PC-9 (cell line): Measurements from ENCODE around the gene TSPAN14. TPM values are rescaled to one million over a fixed set of nuclear protein-coding genes. Genes with fewer than 3 reads are reported as not detected.

Experiments
- BruUV-seq: library from RNA; stranded (reverse); fragments of 400-500 nt; replicated peaks from 2 replicates; lab custom pipeline; 2021; lab: Mats Ljungman, UMichigan
- CTCF ChIA-PET: fragments of 300-600 bp; sonication (Branson Sonifier 250); formaldehyde crosslinking; loops from one replicate; lab custom pipeline; 2022; ENCODE audit warnings: antibody characterized with exemption; lab: Charles Lee
- POLR2A ChIA-PET: fragments of 300-600 bp; sonication (Branson Sonifier 250); formaldehyde crosslinking; loops from one replicate; lab custom pipeline; 2022; ENCODE audit warnings: antibody characterized with exemption; ENCODE audit not compliant: unreplicated experiment; lab: Charles Lee
- DNase-seq, 2 experiments: peaks; one replicate each; pipeline versions ENCODE4 v3.0.0 to v3.0.0-alpha.2; 2015 to 2022; ENCODE audit warnings: mixed read lengths in 1 of 2
- H2AFZ ChIP-seq: fragments of 200-600 bp; sonication (generic); 2 replicates; pipeline ENCODE4 v1.8.1; 2017; ENCODE audit warnings: antibody characterized with exemption
- H3F3A ChIP-seq: fragments of 200-600 bp; sonication (generic); 2 replicates; pipeline ENCODE4 v1.8.1; 2017; ENCODE audit warnings: antibody characterized with exemption, mild to moderate bottlenecking, low read depth; ENCODE audit not compliant: insufficient read depth
- H3K27ac ChIP-seq: fragments of 200-600 bp; sonication (generic); 2 replicates; pipeline ENCODE4 v1.6.1; 2016; ENCODE audit warnings: mixed run types
- H3K27me3 ChIP-seq: fragments of 200-600 bp; sonication (generic); 2 replicates; pipeline ENCODE4 v1.6.1; 2016; ENCODE audit warnings: low read depth, mixed run types; ENCODE audit not compliant: insufficient read depth
- H3K36me3 ChIP-seq: fragments of 200-600 bp; sonication (generic); 2 replicates; pipeline ENCODE4 v1.6.1; 2016; ENCODE audit warnings: low read depth, mixed run types
- H3K4me1 ChIP-seq: fragments of 200-600 bp; sonication (generic); replicated peaks from 2 replicates; pipeline ENCODE4 v1.6.1; 2016; ENCODE audit warnings: mixed run types; ENCODE audit not compliant: insufficient read depth
- H3K4me2 ChIP-seq: fragments of 200-600 bp; sonication (generic); 2 replicates; pipeline ENCODE4 v1.6.1; 2017; ENCODE audit warnings: mixed run types
- H3K4me3 ChIP-seq: fragments of 200-600 bp; sonication (generic); 2 replicates; pipeline ENCODE4 v1.6.1; 2016; ENCODE audit warnings: mixed run types
- H3K79me2 ChIP-seq: fragments of 200-600 bp; sonication (generic); 2 replicates; pipeline ENCODE4 v1.6.1; 2017; ENCODE audit warnings: low read depth, mixed run types
- H3K9me2 ChIP-seq: fragments of 200-600 bp; sonication (generic); 2 replicates; pipeline ENCODE4 v1.8.1; 2017; ENCODE audit warnings: mild to moderate bottlenecking; ENCODE audit not compliant: insufficient read depth
- H3K9me3 ChIP-seq: fragments of 200-600 bp; sonication (generic); 2 replicates; pipeline ENCODE4 v1.8.1; 2016; ENCODE audit warnings: low read depth; ENCODE audit not compliant: insufficient read depth
- H4K20me1 ChIP-seq: fragments of 200-600 bp; sonication (generic); 2 replicates; pipeline ENCODE4 v1.8.1; 2017; ENCODE audit not compliant: insufficient read depth
- CTCF ChIP-seq: fragments of 200-600 bp; sonication (generic); conservative IDR thresholded peaks from 2 replicates; pipeline ENCODE4 v1.6.1; 2017; ENCODE audit warnings: mixed run types, antibody characterized with exemption, mild to moderate bottlenecking, moderate library complexity
- EZH2 ChIP-seq: fragments of 200-600 bp; sonication (generic); IDR thresholded peaks from 2 replicates; pipeline ENCODE4 v1.8.0; 2017; ENCODE audit warnings: antibody characterized with exemption, low read depth
- intact Hi-C: fragments of 100-400 bp; cut with micrococcal nuclease; formaldehyde crosslinking; loops from one replicate; pipeline ENCODE4 v1.10.0; 2022; ENCODE audit not compliant: unreplicated experiment
- total RNA-seq: library from RNA; stranded (reverse); gene quantifications from 2 replicates; pipeline ENCODE4 v1.2.3, GENCODE V29; 2021

TSPAN14 gene
- total RNA-seq, 1 experiment from 2014 or later = 135 TPM

GRCh38 chr10:80406204-80406603, 47.9 kb upstream of the TSPAN14 start:
- H3K36me3 ChIP-seq = no peaks in the 10 kb centered on the region
- H3K4me2 ChIP-seq = no peak overlapping the region
- no peak for DNase-seq
- no peak overlapping the region for H2AFZ ChIP-seq
- no peaks in the 10 kb centered on the region for H3K27me3 ChIP-seq
- intact Hi-C loops = no loop called here
- ChIA-PET CTCF (no interaction called here), POLR2A (interaction anchor here (1.0 kb wide), 1 partner anchor 18 kb away, joined by 6 read pairs; no protein-coding TSS in a partner anchor)
- no peak overlapping the region for H3K4me3 ChIP-seq
- BruUV-seq = no TSS peak
- H3K79me2 ChIP-seq = peaks cover 24% of the 10 kb centered on the region
- H3F3A ChIP-seq = peaks cover 20% of the 10 kb centered on the region; the same call in 1 of the 2 replicates
- no peak overlapping the region for H3K27ac ChIP-seq
- no peaks in the 10 kb centered on the region for H3K9me3 ChIP-seq
- no peaks in the 10 kb centered on the region; the same call in 1 of the 2 replicates for H4K20me1 ChIP-seq
- H3K9me2 ChIP-seq = no peaks in the 10 kb centered on the region
- H3K4me1 ChIP-seq = peaks cover 24% of the 10 kb centered on the region
- TF ChIP-seq CTCF (no peak), EZH2 (no peak)

- H4K20me1 ChIP-seq = no peaks in the 10 kb centered on the region; the same call in 1 of the 2 replicates
- peak; percentile 67 to 76 for DNase-seq
- peaks cover 20% of the 10 kb centered on the region; the same call in 1 of the 2 replicates for H3F3A ChIP-seq
- H3K9me2 ChIP-seq = no peaks in the 10 kb centered on the region
- H3K4me1 ChIP-seq = peaks cover 24% of the 10 kb centered on the region
- ChIA-PET POLR2A (interaction anchor here (0.6 to 1.8 kb wide), 12 partner anchors 27 to 1050 kb away, joined by 3 to 45 read pairs (median 6); no protein-coding TSS in a partner anchor), CTCF (interaction anchor here (0.6 to 1.0 kb wide), 5 partner anchors 36 to 129 kb away, joined by 3 to 6 read pairs (median 5); no protein-coding TSS in a partner anchor)
- H3K79me2 ChIP-seq = peaks cover 35% of the 10 kb centered on the region
- H3K4me3 ChIP-seq = peak overlapping the region; percentile 87
- BruUV-seq = TSS peak; percentile 99
- H3K9me3 ChIP-seq = no peaks in the 10 kb centered on the region
- H3K36me3 ChIP-seq = no peaks in the 10 kb centered on the region
- TF ChIP-seq EZH2 (no peak), CTCF (peak; percentile 27; the same call in 1 of the 2 replicates)
- H2AFZ ChIP-seq = peak overlapping the region; percentile 92
- H3K4me2 ChIP-seq = peak overlapping the region; percentile 84
- no peaks in the 10 kb centered on the region for H3K27me3 ChIP-seq
- intact Hi-C loops = loop anchor here (1.0 to 2.0 kb wide), 3 partner anchors 21 to 97 kb away; no protein-coding TSS in a partner anchor
- H3K27ac ChIP-seq = peak overlapping the region; percentile 67
Measured at GRCh38 chr10:80407812-80408241, 46.3 kb upstream of the TSPAN14 start.

GRCh38 chr10:80408242-80409101, 45.6 kb upstream of the TSPAN14 start, which contains the start of gene PRXL2A:
PRXL2A (plus strand) TSS chr10:80408551; CDS start chr10:80420468, 11,917 bp downstream.
- H3K27ac ChIP-seq = peak within 1 kb of the TSS; percentile 67
- BruUV-seq = no TSS peak

More at GRCh38 chr10:80408242-80409101, 45.6 kb upstream of the TSPAN14 start, which contains the start of gene PRXL2A:
- Histone ChIP-seq H3K4me3 (peak within 1 kb of the TSS; percentile 87), H3K27me3 (no peaks in the 10 kb centered on the region), H3K4me2 (peak within 1 kb of the TSS; percentile 84), H3F3A (peaks cover 20% of the 10 kb centered on the region; the same call in 1 of the 2 replicates), H3K79me2 (peaks cover 40% of the 10 kb centered on the region), H3K9me3 (no peaks in the 10 kb centered on the region), H3K36me3 (no peaks in the 10 kb centered on the region), H3K4me1 (peaks cover 24% of the 10 kb centered on the region), H2AFZ (peak within 1 kb of the TSS; percentile 92), H3K9me2 (no peaks in the 10 kb centered on the region), H4K20me1 (no peaks in the 10 kb centered on the region; the same call in 1 of the 2 replicates)
- CTCF ChIA-PET = interaction anchor here (0.6 to 0.8 kb wide), 4 partner anchors 35 to 128 kb away, joined by 3 to 6 read pairs (median 6); no protein-coding TSS in a partner anchor
- POLR2A ChIA-PET = interaction anchor here (0.6 to 1.8 kb wide), 13 partner anchors 26 to 1051 kb away, joined by 3 to 45 read pairs (median 5); no protein-coding TSS in a partner anchor
- peak; percentile 69 to 91 for DNase-seq
- TF ChIP-seq EZH2 = no peak
- no peak for TF ChIP-seq CTCF
- intact Hi-C loops = loop anchor here (1.0 to 2.0 kb wide), 2 partner anchors 20 to 93 kb away; no protein-coding TSS in a partner anchor
